Parathyroid adenoma (tissue), 2 donors: ENCODE measurements around the gene ZNF787.

ENCODE experiments used
- H2AFZ ChIP-seq: fragments of 300-600 bp; sonication (generic); one replicate; pipeline ENCODE4 v1.7.0; 2017; ENCODE audit warnings: antibody characterized with exemption, mild to moderate bottlenecking
- H3K27ac ChIP-seq: fragments of 300-600 bp; sonication (generic); one replicate; pipeline ENCODE4 v1.7.0; 2017
- H3K27me3 ChIP-seq: fragments of 300-600 bp; sonication (generic); one replicate; pipeline ENCODE4 v1.7.0; 2017; ENCODE audit warnings: low read length; ENCODE audit not compliant: control insufficient read depth, insufficient read depth
- H3K36me3 ChIP-seq: fragments of 300-600 bp; sonication (generic); one replicate; pipeline ENCODE4 v1.7.0; 2017; ENCODE audit warnings: low read length; ENCODE audit not compliant: control insufficient read depth, insufficient read depth
- H3K4me1 ChIP-seq: fragments of 300-600 bp; sonication (generic); one replicate; pipeline ENCODE4 v1.7.0; 2017; ENCODE audit warnings: control low read depth
- H3K4me2 ChIP-seq: fragments of 300-600 bp; sonication (generic); one replicate; pipeline ENCODE4 v1.7.0; 2017; ENCODE audit warnings: low read length
- H3K4me3 ChIP-seq: fragments of 300-600 bp; sonication (generic); one replicate; pipeline ENCODE4 v1.7.0; 2017; ENCODE audit warnings: low read depth, low read length
- H3K79me2 ChIP-seq: fragments of 300-600 bp; sonication (generic); one replicate; pipeline ENCODE4 v1.7.0; 2017; ENCODE audit warnings: control low read depth
- H3K9ac ChIP-seq: fragments of 300-600 bp; sonication (generic); one replicate; pipeline ENCODE4 v1.7.0; 2017; ENCODE audit warnings: mild to moderate bottlenecking
- H3K9me3 ChIP-seq: fragments of 300-600 bp; sonication (generic); one replicate; pipeline ENCODE4 v1.7.0; 2017; ENCODE audit warnings: low read length; ENCODE audit not compliant: control insufficient read depth
- CTCF ChIP-seq: fragments of 300-600 bp; sonication (generic); IDR thresholded peaks from one replicate; pipeline ENCODE4 v1.7.0; 2017; ENCODE audit warnings: antibody characterized with exemption, mild to moderate bottlenecking
- donor health status: primary hyperparathyroidism.

The ZNF787 gene

GRCh38 chr19:56084835-56085536 lies 36.1 kb downstream of the ZNF787 start:
- Histone ChIP-seq H3K79me2 (peaks cover 4% of the 10 kb centered on the region), H3K27me3 (no peaks in the 10 kb centered on the region), H3K9me3 (no peaks in the 10 kb centered on the region), H3K4me3 (no peak overlapping the region), H3K4me1 (no peaks in the 10 kb centered on the region), H3K27ac (no peak overlapping the region), H2AFZ (no peak overlapping the region), H3K36me3 (no peaks in the 10 kb centered on the region), H3K9ac (no peak overlapping the region), H3K4me2 (no peak overlapping the region)
- TF ChIP-seq CTCF = no peak

DNA sequence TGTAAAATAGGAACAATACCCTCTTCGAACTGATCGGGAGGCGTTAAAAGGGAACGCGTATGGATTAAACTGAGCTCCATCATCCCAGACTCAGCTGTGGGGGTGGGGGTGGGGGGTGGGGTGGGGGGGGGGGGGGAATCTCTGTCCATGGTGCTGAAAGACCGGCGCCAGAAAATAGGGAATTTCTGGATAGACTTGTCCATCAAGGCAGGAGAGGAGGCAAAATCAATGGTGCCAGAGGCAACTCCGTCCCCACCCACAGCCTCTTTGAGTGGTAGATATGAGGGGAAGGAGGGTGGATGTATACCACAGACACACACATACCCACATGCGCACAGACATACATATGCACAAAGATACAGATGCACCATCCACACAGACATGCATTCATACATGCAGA lies 37.4 kb downstream of the ZNF787 start:
- Histone ChIP-seq H3K4me2 (no peak overlapping the region), H3K79me2 (no peaks in the 10 kb centered on the region), H3K9me3 (no peaks in the 10 kb centered on the region), H3K27me3 (no peaks in the 10 kb centered on the region), H3K27ac (no peak overlapping the region), H3K36me3 (no peaks in the 10 kb centered on the region), H3K4me3 (no peak overlapping the region), H3K4me1 (no peaks in the 10 kb centered on the region), H3K9ac (no peak overlapping the region), H2AFZ (no peak overlapping the region)
- no peak for TF ChIP-seq CTCF

DNA sequence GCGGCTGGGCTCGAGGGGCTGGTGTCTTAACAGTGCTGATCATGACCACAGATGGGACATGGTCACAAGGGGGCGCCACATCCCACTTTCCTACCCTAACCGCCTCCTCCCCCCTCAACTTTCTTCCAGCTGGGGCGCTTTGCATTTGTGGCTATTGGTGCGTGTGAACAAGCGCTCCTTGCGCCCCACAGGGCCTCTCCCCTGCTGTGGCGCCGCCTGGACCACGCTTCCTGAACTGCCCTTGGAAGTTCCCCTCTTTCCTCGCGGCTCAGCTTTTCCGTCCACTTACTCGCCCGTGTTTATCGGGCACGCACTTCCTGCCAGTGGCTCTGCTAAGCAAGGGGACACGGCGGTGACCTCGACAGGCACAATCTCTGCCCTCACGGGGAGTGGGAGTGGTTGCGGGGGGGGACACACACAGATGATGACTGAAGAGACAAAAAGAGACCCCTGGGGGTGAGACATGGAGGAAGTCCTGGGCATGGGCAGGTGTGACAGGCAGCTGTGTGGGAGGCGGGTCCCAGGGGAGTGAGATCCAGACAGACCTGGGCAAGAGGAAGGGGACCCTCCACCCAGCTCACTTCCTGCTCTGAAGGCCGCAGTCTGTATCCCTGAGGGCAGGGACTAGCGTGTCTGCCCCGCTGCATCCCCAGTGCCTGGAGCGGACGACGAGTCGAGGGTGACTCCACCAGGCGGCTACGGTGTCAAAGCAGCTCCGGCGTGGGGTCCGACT lies 40.3 kb downstream of the ZNF787 start:
- peak overlapping the region; percentile 46 for H3K4me3 ChIP-seq
- H3K36me3 ChIP-seq = no peaks in the 10 kb centered on the region
- H3K9me3 ChIP-seq = no peaks in the 10 kb centered on the region
- H3K79me2 ChIP-seq = no peaks in the 10 kb centered on the region
- no peak overlapping the region for H3K27ac ChIP-seq
- H3K4me2 ChIP-seq = peak overlapping the region; percentile 81
- peak overlapping the region; percentile 88 for H2AFZ ChIP-seq
- no peaks in the 10 kb centered on the region for H3K27me3 ChIP-seq
- no peak overlapping the region for H3K9ac ChIP-seq
- TF ChIP-seq CTCF = peak; percentile 44
- no peaks in the 10 kb centered on the region for H3K4me1 ChIP-seq

DNA sequence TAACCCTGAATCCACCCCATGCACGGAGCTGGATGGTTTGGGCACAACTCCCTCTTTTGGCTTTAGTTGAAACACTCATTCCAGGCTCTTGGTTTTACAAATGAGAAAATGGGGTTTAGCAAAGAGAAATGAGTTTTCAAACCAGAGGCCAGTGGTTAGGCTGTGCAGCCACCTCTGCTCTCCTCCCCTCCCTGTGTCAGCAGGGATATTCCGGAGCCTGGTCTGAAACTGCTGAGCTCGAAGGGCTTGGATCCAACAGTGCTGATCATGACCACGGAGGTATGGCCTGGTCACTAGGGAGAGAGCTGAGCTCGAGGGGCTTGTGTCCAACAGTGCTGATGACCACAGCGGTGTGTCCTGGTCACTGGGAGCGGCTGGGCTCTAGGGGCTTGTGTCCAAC lies 41.5 kb downstream of the ZNF787 start:
- no peaks in the 10 kb centered on the region for H3K4me1 ChIP-seq
- no peaks in the 10 kb centered on the region for H3K79me2 ChIP-seq
- no peak overlapping the region for H3K27ac ChIP-seq
- no peak overlapping the region for H3K4me3 ChIP-seq
- no peak overlapping the region for H2AFZ ChIP-seq
- no peaks in the 10 kb centered on the region for H3K36me3 ChIP-seq
- TF ChIP-seq CTCF = no peak
- H3K9ac ChIP-seq = no peak overlapping the region
- H3K27me3 ChIP-seq = no peaks in the 10 kb centered on the region
- no peaks in the 10 kb centered on the region for H3K9me3 ChIP-seq
- H3K4me2 ChIP-seq = no peak overlapping the region
